ENCODE data around the gene CSTA.
A peak's percentile ranks its signal among the peaks of the same experiment; 100 is the strongest.

The CSTA gene

GRCh38 chr3:122324871-122325323 is at the start of gene CSTA:
CSTA (plus strand) TSS chr3:122325248; CDS start chr3:122325293, 45 bp downstream.
- DNase-seq (ENCODE audit: low spot score) (no peak), FAIRE-seq (no peak)

- no peak for FAIRE-seq
- no peak for DNase-seq (ENCODE audit: low spot score)
Measured at GRCh38 chr3:122281891-122282290, 43.2 kb upstream of the CSTA start.

GRCh38 chr3:122283796-122284445 is 41.1 kb upstream of the CSTA start:
- DNase-seq (ENCODE audit: low spot score) (no peak), FAIRE-seq (no peak)

GRCh38 chr3:122284486-122284885 is 40.6 kb upstream of the CSTA start:
- DNase-seq (ENCODE audit: low spot score) = no peak
- no peak for FAIRE-seq

- FAIRE-seq (no peak), DNase-seq (ENCODE audit: low spot score) (no peak)
Measured at GRCh38 chr3:122294359-122294758, 30.7 kb upstream of the CSTA start.

- DNase-seq (ENCODE audit: low spot score) = no peak
- FAIRE-seq = no peak
Measured at GRCh38 chr3:122295266-122296062, 29.6 kb upstream of the CSTA start.

GRCh38 chr3:122298239-122298638 is 26.8 kb upstream of the CSTA start:
- no peak for DNase-seq (ENCODE audit: low spot score)

GRCh38 chr3:122299215-122299614 is 25.8 kb upstream of the CSTA start:
- FAIRE-seq (no peak), DNase-seq (ENCODE audit: low spot score) (no peak)

More at GRCh38 chr3:122298239-122298638, 26.8 kb upstream of the CSTA start:
- FAIRE-seq = no peak

- FAIRE-seq = peak; percentile 95
- peak; percentile 35 for DNase-seq (ENCODE audit: low spot score)
Measured at GRCh38 chr3:122299872-122300460, 25.1 kb upstream of the CSTA start.

- no peak for FAIRE-seq
Measured at GRCh38 chr3:122301063-122301462, 24.0 kb upstream of the CSTA start.

GRCh38 chr3:122305818-122306621 is 19.0 kb upstream of the CSTA start:
- DNase-seq (ENCODE audit: low spot score) = no peak
- no peak for FAIRE-seq

More at GRCh38 chr3:122301063-122301462, 24.0 kb upstream of the CSTA start:
- no peak for DNase-seq (ENCODE audit: low spot score)

GRCh38 chr3:122306622-122306953 is 18.5 kb upstream of the CSTA start:
- FAIRE-seq = no peak

GRCh38 chr3:122307094-122307687 is 17.9 kb upstream of the CSTA start:
- FAIRE-seq = no peak

More at GRCh38 chr3:122306622-122306953, 18.5 kb upstream of the CSTA start:
- DNase-seq (ENCODE audit: low spot score) = no peak

GRCh38 chr3:122307976-122308375 is 17.1 kb upstream of the CSTA start:
- DNase-seq (ENCODE audit: low spot score) (no peak), FAIRE-seq (no peak)

More at GRCh38 chr3:122307094-122307687, 17.9 kb upstream of the CSTA start:
- DNase-seq (ENCODE audit: low spot score) = no peak

GRCh38 chr3:122310361-122310760 is 14.7 kb upstream of the CSTA start:
- DNase-seq (ENCODE audit: low spot score) (no peak), FAIRE-seq (no peak)

GRCh38 chr3:122312826-122313225 is 12.2 kb upstream of the CSTA start:
- no peak for FAIRE-seq
- no peak for DNase-seq (ENCODE audit: low spot score)

- DNase-seq (ENCODE audit: low spot score) (no peak), FAIRE-seq (no peak)
Measured at GRCh38 chr3:122313281-122313680, 11.8 kb upstream of the CSTA start.

GRCh38 chr3:122314228-122314876 is 10.7 kb upstream of the CSTA start:
- FAIRE-seq (no peak), DNase-seq (ENCODE audit: low spot score) (no peak)

GRCh38 chr3:122315619-122316018 is 9.4 kb upstream of the CSTA start:
- DNase-seq (ENCODE audit: low spot score) = no peak
- FAIRE-seq = no peak

GRCh38 chr3:122316368-122316767 is 8.7 kb upstream of the CSTA start:
- no peak for DNase-seq (ENCODE audit: low spot score)
- no peak for FAIRE-seq

- no peak for DNase-seq (ENCODE audit: low spot score)
Measured at GRCh38 chr3:122318620-122319019, 6.4 kb upstream of the CSTA start.

More at GRCh38 chr3:122318620-122319019, 6.4 kb upstream of the CSTA start:
- FAIRE-seq = no peak

Measured in RCC 7860 (cell line).